Measurements from ENCODE around the gene ZDHHC24.
"Not testable (repeated sequence)": the region's sequence is repeated elsewhere in the genome, so short reads cannot be mapped to it uniquely, and the experiment has no call there.

- TF ChIP-seq CTCF, POLR2A (IDR thresholded peaks at IDR 0.05): not testable (repeated sequence)
Measured at GRCh38 chr11:66544952-66545351, 896 bp downstream of the ZDHHC24 start.

Data from gastroesophageal sphincter (tissue), 3 donors.